Endothelial cell of umbilical vein (primary cell): ENCODE data around the gene ST3GAL4.

Experiments
- CTCF ChIP-seq, 2 donors: IDR thresholded peaks; 1 replicate in 1 of 2; 2 replicates in 1 of 2; pipeline ENCODE4 v1.5.1; 2011; ENCODE audit warnings: low read length in 2 of 2, mild to moderate bottlenecking in 2 of 2, moderate library complexity in 2 of 2, control low read depth in 1 of 2, inconsistent platforms in 1 of 2, low read depth in 1 of 2; ENCODE audit not compliant: insufficient read depth in 1 of 2; ENCODE audit errors: extremely low read depth in 1 of 2
- EZH2 ChIP-seq: IDR thresholded peaks from 2 replicates; pipeline ENCODE4 v1.6.1; 2012; ENCODE audit warnings: borderline replicate concordance, low read depth, mild to moderate bottlenecking, moderate library complexity, low read length, inconsistent platforms; ENCODE audit not compliant: severe bottlenecking
- GATA2 ChIP-seq: IDR thresholded peaks from 2 replicates; pipeline ENCODE4 v1.7.0; 2011; ENCODE audit warnings: low read depth, mild to moderate bottlenecking, moderate library complexity, mixed read lengths, low read length; ENCODE audit not compliant: insufficient read length, insufficient read depth
- JUN ChIP-seq: IDR thresholded peaks from 2 replicates; pipeline ENCODE4 v1.6.1; 2011; ENCODE audit warnings: borderline replicate concordance, low read depth; ENCODE audit not compliant: insufficient read length, insufficient read depth
- MAX ChIP-seq: IDR thresholded peaks from 2 replicates; pipeline ENCODE4 v1.6.1; 2011; ENCODE audit not compliant: insufficient read depth, insufficient read length
- MYC ChIP-seq: IDR thresholded peaks from one replicate; pipeline ENCODE4 v1.6.1; 2011; ENCODE audit warnings: mild to moderate bottlenecking, low read depth, low read length
- POLR2A ChIP-seq: IDR thresholded peaks from 2 replicates; pipeline ENCODE4 v1.6.1; 2012; ENCODE audit warnings: low read depth, mild to moderate bottlenecking, control low read depth, low read length
- POLR2AphosphoS5 ChIP-seq: IDR thresholded peaks from 2 replicates; pipeline ENCODE4 v1.6.1; 2012; ENCODE audit warnings: low read depth, mild to moderate bottlenecking, control low read depth, low read length, moderate library complexity; ENCODE audit not compliant: insufficient read depth

GRCh38 chr11:126424471-126425039, 69.1 kb downstream of the ST3GAL4 start:
- no peak for TF ChIP-seq CTCF (IDR thresholded peaks at IDR 0.05; ENCODE audit: extremely low read depth in 1 of 2, insufficient read depth in 1 of 2, low read depth in 1 of 2, low read length in 2 of 2)
- TF ChIP-seq POLR2A, result no peak
- no peak for TF ChIP-seq GATA2
- no peak for TF ChIP-seq EZH2
- no peak for TF ChIP-seq POLR2AphosphoS5
- TF ChIP-seq MYC, result no peak
- no peak for TF ChIP-seq MAX
- no peak for TF ChIP-seq JUN
